GM12801 (cell line): ENCODE data around the gene PHACTR2.

ENCODE experiments used
- CTCF ChIP-seq: IDR thresholded peaks from one replicate; pipeline ENCODE4 v1.5.1; 2011; ENCODE audit warnings: control low read depth; ENCODE audit not compliant: insufficient read length; ENCODE audit errors: extremely low read depth

The PHACTR2 gene

GRCh38 chr6:143727035-143727434 is 49.3 kb downstream of the PHACTR2 start:
- TF ChIP-seq CTCF, result no peak

GRCh38 chr6:143731789-143732188 is 54.0 kb downstream of the PHACTR2 start:
- no peak for TF ChIP-seq CTCF

GRCh38 chr6:143732536-143732935 is 54.8 kb downstream of the PHACTR2 start:
- TF ChIP-seq CTCF, result no peak

- TF ChIP-seq CTCF, result no peak
Measured at GRCh38 chr6:143733510-143733909, 55.7 kb downstream of the PHACTR2 start.

GRCh38 chr6:143734641-143735063 is 56.9 kb downstream of the PHACTR2 start:
- no peak for TF ChIP-seq CTCF

GRCh38 chr6:143739341-143739851 is 61.6 kb downstream of the PHACTR2 start:
- no peak for TF ChIP-seq CTCF

GRCh38 chr6:143740213-143740612 is 62.4 kb downstream of the PHACTR2 start:
- no peak for TF ChIP-seq CTCF

GRCh38 chr6:143741480-143741879 is 63.7 kb downstream of the PHACTR2 start:
- no peak for TF ChIP-seq CTCF
